Activated gamma-delta T cell treated with Interleukin-2 at 50 U/mL for 16 hours (primary cell): Measurements from ENCODE around the gene LDB2.
"Not testable (repeated sequence)": the region's sequence is repeated elsewhere in the genome, so short reads cannot be mapped to it uniquely, and the experiment has no call there.

Experiments
- DNase-seq: peaks from one replicate; pipeline ENCODE4 v3.0.0-alpha.2; 2020

LDB2 gene

DNA sequence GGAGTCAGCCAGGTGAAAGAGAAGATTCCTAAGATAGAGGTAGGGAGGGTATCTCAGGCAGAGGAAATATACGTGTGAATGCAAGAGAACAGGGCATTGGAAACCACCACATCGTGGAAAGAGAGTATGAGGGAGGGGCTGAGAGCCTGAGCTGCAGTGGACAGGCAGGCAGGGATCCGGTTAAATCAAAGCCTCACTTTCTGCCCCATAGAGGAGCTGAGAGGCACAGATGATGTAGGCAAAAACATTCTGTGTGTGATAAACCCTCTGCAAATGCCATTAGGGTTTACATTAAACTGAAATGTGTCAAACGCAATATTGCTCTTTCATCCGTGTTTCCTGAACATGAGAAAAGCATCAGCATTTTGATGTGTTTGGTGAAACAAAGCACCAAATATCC, 374.0 kb downstream of the LDB2 start:
- DNase-seq, result no peak

GRCh38 chr4:16523526-16523925, 374.9 kb downstream of the LDB2 start:
- DNase-seq, result not testable (repeated sequence)

GRCh38 chr4:16521156-16521915, 377.1 kb downstream of the LDB2 start:
- no peak for DNase-seq

DNA sequence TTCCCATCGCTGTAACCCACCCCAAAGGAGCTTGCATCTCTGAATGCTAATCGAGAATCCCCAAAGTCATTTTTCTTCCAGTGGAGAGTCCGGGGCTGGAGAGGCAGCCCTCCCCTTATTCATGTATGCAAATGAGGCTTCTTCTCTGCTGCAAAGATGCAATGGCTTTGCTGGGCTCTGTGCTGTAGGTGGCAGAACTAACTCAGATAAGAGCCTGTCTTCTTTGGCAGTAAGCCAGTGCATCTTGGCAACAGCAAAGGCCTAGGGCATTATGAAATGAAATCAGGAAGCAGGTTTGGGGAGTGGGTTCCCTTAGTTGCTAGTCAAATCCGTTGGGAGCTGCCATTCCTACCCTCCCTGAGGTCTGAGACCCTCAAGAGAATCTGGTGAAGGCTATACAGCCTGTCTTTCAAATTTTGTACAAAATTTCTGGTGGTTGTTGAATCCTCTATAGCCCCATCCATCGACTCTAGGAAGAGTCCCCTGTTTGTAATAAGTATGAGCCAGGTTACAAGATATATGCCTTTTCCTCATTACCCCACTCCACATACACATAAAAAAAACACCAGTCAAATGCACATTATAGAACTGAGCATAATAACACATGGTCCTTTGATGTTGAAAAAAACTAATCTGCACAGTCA, 381.5 kb downstream of the LDB2 start:
- DNase-seq, result no peak

GRCh38 chr4:16513876-16514275, 384.6 kb downstream of the LDB2 start:
- DNase-seq, result no peak

- DNase-seq, result no peak
These were observed 389.5 kb downstream of the LDB2 start for GRCh38 chr4:16508968-16509367.

GRCh38 chr4:16505726-16506125, 392.7 kb downstream of the LDB2 start:
- DNase-seq, result no peak

DNA sequence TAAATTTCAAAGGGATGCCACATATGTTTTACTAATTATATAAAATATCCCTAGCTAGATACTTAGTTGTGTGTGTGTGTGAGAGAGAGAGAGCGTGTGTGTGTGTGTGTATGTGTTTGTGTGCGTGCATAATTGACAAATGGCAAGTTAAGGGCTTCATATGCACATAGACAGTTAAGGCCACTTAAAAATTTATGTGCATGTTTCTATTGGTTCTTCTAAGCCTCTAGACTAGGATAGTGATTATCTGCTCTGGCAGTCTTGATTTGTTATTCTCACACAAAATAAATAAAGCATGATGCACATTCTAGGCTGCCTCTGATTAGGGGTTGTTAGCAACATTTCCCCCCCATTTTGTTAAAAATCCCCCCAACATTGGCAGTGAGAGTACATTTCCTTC, 393.2 kb downstream of the LDB2 start:
- DNase-seq, result no peak

DNA sequence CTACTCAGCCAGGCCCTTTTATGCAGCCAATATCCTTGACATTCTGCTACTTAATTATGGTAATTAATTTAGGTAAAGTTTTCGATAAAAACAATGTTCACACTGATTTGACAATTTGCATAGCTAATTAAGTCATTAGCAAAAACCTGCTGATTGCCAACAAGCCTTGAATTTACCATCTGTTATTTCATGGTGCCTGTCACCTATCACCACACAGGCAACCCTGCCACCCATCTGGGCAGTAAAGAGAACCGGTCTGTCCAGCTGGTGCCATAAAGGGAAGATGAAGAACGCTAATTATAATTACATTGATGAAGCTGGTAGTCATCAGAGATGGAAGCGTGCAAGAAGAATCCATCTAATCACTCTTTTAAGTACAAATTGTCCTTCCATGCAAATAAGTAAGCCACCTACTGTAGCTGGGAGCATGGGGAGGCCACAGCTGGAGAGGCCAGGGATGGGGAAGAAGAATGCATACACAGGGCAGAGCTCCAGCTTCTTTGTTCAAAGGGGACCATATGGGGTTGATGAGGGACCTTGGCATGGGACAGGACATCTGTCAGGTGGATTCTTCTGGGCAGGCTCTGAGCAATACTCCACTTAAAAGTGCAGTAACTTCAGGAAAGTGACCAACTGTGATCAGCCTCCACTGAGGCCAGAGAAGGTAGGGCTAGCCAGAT, 394.9 kb downstream of the LDB2 start:
- no peak for DNase-seq

- no peak for DNase-seq
These were observed 399.5 kb downstream of the LDB2 start for GRCh38 chr4:16498978-16499377.

DNA sequence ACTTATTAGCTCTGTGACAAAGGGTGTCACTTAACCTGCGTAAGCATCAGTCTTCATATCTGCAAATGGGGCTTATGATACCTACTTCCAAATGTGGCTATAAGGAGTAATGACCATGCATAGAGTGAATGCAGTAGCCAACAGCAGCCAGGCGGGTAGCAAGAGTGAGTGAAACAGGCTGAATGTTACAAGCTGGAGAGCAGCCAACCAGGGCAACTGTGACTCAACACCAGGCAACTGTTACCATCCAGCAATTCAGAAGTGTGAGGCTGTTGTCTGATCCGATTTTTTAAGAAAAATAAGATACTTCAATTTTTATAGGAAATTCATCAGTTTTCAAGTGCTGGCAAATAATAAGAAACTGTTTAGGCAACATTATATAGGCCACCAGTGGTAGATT, 401.9 kb downstream of the LDB2 start:
- DNase-seq, result no peak

GRCh38 chr4:16492872-16493271, 405.6 kb downstream of the LDB2 start:
- no peak for DNase-seq

GRCh38 chr4:16489226-16489625, 409.2 kb downstream of the LDB2 start:
- no peak for DNase-seq

DNA sequence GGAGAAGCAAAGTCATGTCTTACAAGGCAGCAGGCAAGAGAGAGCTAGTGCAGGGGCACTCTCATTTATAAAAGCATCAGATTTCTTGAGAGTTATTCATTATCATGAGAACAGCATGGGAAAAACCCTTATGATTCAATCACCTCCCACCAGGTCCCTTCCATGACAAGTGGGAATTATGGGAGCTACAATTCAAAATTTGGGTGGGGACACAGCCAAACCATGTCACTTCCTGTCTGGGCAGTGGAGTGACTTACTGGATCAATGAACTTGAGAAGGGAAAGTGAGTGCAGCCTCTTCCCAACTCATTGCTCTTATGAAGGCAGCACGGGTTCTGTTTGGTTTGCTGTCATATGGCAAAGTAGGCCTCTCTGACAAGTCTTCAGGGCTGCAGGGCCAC, 410.4 kb downstream of the LDB2 start:
- no peak for DNase-seq

DNA sequence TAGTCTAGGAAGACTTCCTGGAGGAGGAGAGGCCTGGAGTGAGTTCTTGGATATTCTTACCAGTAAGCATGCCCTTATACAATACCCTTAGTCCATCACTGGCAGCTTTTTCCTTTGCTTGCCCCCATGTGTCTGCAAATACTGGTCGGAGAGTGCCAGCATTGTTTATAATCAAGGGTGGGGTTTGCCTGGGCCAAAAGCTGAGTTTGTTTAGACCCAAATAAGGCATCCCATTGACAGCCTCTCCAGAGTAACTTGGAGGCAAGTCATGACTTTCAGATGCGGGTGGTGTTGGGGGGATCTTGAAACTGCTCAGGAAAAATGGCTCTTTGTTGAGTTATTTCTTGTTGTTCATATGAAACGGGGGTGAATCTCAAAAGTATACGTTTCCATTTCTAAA, 413.7 kb downstream of the LDB2 start:
- DNase-seq, result no peak

DNA sequence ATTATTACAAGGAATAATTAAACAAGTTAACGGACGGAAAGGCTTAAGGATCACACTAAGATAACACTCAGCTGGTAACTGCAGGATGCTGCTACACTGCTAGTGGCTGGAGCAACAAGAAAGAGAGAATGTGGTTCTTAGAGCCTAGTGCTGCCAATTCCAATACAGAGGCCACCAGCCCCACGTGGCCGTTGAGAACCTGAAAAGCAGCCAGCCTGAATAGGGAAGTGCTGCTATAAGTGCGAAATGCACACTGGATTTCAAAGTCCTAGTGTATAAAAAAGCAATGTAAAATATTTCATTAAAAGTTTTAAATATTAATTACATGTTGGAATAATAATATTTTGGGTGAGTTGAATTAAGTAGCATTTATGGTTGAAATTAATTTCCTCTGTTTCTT, 414.9 kb downstream of the LDB2 start:
- no peak for DNase-seq

- no peak for DNase-seq
These were observed 418.4 kb downstream of the LDB2 start for GRCh38 chr4:16480011-16480410.

- DNase-seq, result no peak
These were observed 425.9 kb downstream of the LDB2 start for GRCh38 chr4:16472537-16472936.

- DNase-seq, result no peak
These were observed 431.4 kb downstream of the LDB2 start for GRCh38 chr4:16467061-16467460.

- no peak for DNase-seq
These were observed 431.9 kb downstream of the LDB2 start for GRCh38 chr4:16466581-16466980.

DNA sequence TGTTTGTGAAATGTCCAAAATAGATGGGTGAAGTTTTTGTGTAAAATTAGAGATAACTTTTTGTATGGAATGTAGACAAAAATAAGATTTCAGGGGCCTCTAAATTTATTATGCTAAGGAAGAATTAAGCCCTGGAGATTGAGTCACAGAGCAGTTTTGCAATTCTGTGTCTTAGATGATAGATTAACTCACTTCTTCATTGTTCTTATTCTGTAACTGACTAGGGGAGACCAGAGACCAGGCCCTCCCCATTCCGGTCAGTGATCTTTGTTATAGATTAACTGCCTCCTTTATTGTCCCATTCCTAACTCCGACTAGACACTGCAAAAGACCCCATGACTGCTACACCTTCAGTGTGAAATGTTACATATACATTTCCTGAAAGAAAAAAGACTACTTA, 433.8 kb downstream of the LDB2 start:
- DNase-seq, result no peak

- no peak for DNase-seq
These were observed 435.8 kb downstream of the LDB2 start for GRCh38 chr4:16462656-16463055.

DNA sequence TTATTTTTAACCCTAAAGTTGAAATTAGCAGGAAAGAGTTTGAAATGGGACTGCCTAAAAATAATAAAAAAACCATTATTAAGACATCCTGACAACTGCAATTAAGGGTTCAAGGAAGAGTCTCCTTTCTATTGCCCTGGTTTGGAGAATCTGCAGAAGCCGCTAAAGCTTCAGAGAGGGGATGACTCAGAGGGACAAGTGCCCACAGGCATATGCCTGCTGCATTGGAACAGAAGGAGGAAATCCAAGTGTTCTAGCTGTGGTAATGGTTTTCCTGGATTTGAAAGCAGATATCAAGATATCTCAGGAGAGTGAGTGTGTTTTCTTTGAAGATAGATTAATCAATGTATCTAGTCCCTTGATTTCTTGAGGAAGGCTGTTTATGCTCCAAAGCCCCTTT, 437.1 kb downstream of the LDB2 start:
- no peak for DNase-seq

DNA sequence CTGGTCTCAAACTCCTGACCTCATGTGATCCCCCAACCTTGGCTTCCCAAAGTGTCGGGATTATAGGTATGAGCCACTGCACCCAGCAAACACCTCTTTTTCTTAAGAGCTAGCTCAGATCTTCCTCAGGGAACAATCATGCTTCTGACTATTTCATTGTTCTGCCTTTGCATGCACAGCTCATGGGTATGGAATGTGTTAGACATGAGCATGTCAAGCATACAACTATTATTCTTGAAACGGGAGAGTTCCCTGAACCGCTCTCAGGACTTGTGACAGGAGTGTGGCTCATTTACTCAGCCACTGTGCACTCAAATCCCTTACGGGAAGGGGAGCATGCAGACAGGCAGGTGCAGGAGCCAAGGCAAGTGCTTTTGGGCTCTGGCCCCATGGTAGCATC, 440.5 kb downstream of the LDB2 start:
- DNase-seq, result no peak
